GM18861 (cell line): ENCODE data around the gene INTS11.

Experiments
- ATAC-seq: cut with Tn5 transposase; IDR thresholded peaks from one replicate; pipeline ENCODE4 v1.9.1; 2021; ENCODE audit not compliant: unreplicated experiment

INTS11 gene

GRCh38 chr1:1345384-1345783, 20.9 kb upstream of the INTS11 start:
- ATAC-seq, result no peak

- ATAC-seq, result no peak
Observed at GRCh38 chr1:1344655-1345361, 20.3 kb upstream of the INTS11 start.

GRCh38 chr1:1343811-1344421, 19.5 kb upstream of the INTS11 start:
- ATAC-seq, result no peak

GRCh38 chr1:1342584-1343115, 18.2 kb upstream of the INTS11 start:
- no peak for ATAC-seq

- ATAC-seq, result no peak
Observed at GRCh38 chr1:1342061-1342562, 17.7 kb upstream of the INTS11 start.

- no peak for ATAC-seq
Observed at GRCh38 chr1:1341549-1342021, 17.1 kb upstream of the INTS11 start.

- ATAC-seq, result no peak
Observed at GRCh38 chr1:1340791-1341548, 16.5 kb upstream of the INTS11 start.

GRCh38 chr1:1340185-1340584, 15.7 kb upstream of the INTS11 start:
- no peak for ATAC-seq

GRCh38 chr1:1338278-1338677, 13.8 kb upstream of the INTS11 start:
- ATAC-seq, result no peak

- no peak for ATAC-seq
Observed at GRCh38 chr1:1337793-1338147, 13.3 kb upstream of the INTS11 start.

- ATAC-seq, result no peak
Observed at GRCh38 chr1:1336931-1337792, 12.7 kb upstream of the INTS11 start.

- ATAC-seq, result no peak
Observed at GRCh38 chr1:1336446-1336845, 12.0 kb upstream of the INTS11 start.

GRCh38 chr1:1335792-1336248, 11.4 kb upstream of the INTS11 start:
- ATAC-seq, result no peak

- no peak for ATAC-seq
Observed at GRCh38 chr1:1335283-1335682, 10.8 kb upstream of the INTS11 start.

GRCh38 chr1:1334835-1335234, 10.4 kb upstream of the INTS11 start:
- no peak for ATAC-seq

GRCh38 chr1:1333551-1334241, 9.2 kb upstream of the INTS11 start:
- no peak for ATAC-seq

GRCh38 chr1:1332774-1333480, 8.5 kb upstream of the INTS11 start:
- no peak for ATAC-seq

GRCh38 chr1:1332031-1332755, 7.7 kb upstream of the INTS11 start:
- ATAC-seq, result no peak
